HepG2 (cell line): ENCODE measurements around the gene NUAK1. TPM values are rescaled to one million over a fixed set of nuclear protein-coding genes. Genes with fewer than 3 reads are reported as not detected.
A peak's percentile ranks its signal among the peaks of the same experiment; 100 is the strongest.

Experiments used
- ATAC-seq: fragments of 200-7000 bp; cut with Tn5 transposase; 3 replicates; pipeline ENCODE4 v1.9.1; 2020; ENCODE audit warnings: mild to moderate bottlenecking, moderate library complexity
- BruUV-seq: library from RNA; stranded (reverse); fragments of 400-500 nt; replicated peaks from 2 replicates; lab custom pipeline; 2021; lab: Mats Ljungman, UMichigan
- CTCF ChIA-PET: fragments of 300-600 bp; formaldehyde crosslinking; extraction: SDS; loops from one replicate; lab custom pipeline; 2021; ENCODE audit warnings: low total read pairs, inconsistent platforms, low intra/inter-chr PET ratio; lab: Yijun Ruan, JAX
- POLR2A ChIA-PET: fragments of 350-600 bp; sonication (Branson Sonifier 250); formaldehyde crosslinking; loops from one replicate; lab custom pipeline; 2020; ENCODE audit warnings: antibody characterized with exemption, inconsistent platforms; lab: Yijun Ruan, JAX
- DNase-seq: peaks from one replicate; pipeline ENCODE4 v3.0.0-alpha.2; 2015; ENCODE audit warnings: low spot score
- FAIRE-seq: peaks from 3 replicates; lab custom pipeline; 2011; peaks lifted over from hg19 to GRCh38; lab: Jason Lieb, UNC
- H2AFZ ChIP-seq: one replicate; pipeline ENCODE4 v1.6.1; 2011; ENCODE audit warnings: low read length, inconsistent platforms
- H3K27ac ChIP-seq: fragments of 300-600 bp; 3 replicates; pipeline ENCODE4 v1.8.0; 2011; ENCODE audit warnings: mixed run types, mild to moderate bottlenecking, mixed read lengths, low read length, inconsistent platforms; ENCODE audit not compliant: insufficient read depth; ENCODE audit errors: extremely low read length
- H3K27me3 ChIP-seq, 2 experiments: fragments of 200-600 bp in 1 of 2; 2 replicates in 1 of 2; 3 replicates in 1 of 2; pipeline versions ENCODE4 v1.6.0 to v1.8.0; 2011; ENCODE audit warnings: low read length in 2 of 2, mild to moderate bottlenecking in 2 of 2, moderate library complexity in 2 of 2, inconsistent platforms in 1 of 2; ENCODE audit not compliant: insufficient read depth in 2 of 2, control insufficient read depth in 1 of 2
- H3K36me3 ChIP-seq, 2 experiments: fragments of 200-600 bp in 1 of 2; replicated peaks in 1 of 2; 2 replicates in 1 of 2; 3 replicates in 1 of 2; pipeline versions ENCODE4 v1.5.1 to v1.8.0; 2011; ENCODE audit warnings: low read length in 2 of 2, inconsistent platforms in 1 of 2; ENCODE audit not compliant: insufficient read depth in 2 of 2, control insufficient read depth in 1 of 2
- H3K4me1 ChIP-seq: 2 replicates; pipeline ENCODE4 v1.5.1; 2012; ENCODE audit warnings: low read length, inconsistent platforms; ENCODE audit not compliant: insufficient read depth
- H3K4me2 ChIP-seq: 2 replicates; pipeline ENCODE4 v1.6.0; 2011; ENCODE audit warnings: low read depth, low read length, inconsistent platforms
- H3K4me3 ChIP-seq, 3 experiments: fragments of 200-600 bp in 1 of 3; sonication (generic), shearing (Covaris generic) in 1 of 3; replicated peaks in 1 of 3; 2 replicates each; pipeline ENCODE4 v1.5.1; 2011 to 2016; ENCODE audit warnings: low read length in 3 of 3, inconsistent platforms in 2 of 3, low read depth in 2 of 3, mild to moderate bottlenecking in 2 of 3, control low read depth in 1 of 3, mixed read lengths in 1 of 3; ENCODE audit not compliant: insufficient read depth in 1 of 3
- H3K79me2 ChIP-seq: one replicate; pipeline ENCODE4 v1.6.1; 2011; ENCODE audit warnings: low read length, inconsistent platforms; ENCODE audit not compliant: insufficient read depth
- H3K9ac ChIP-seq: 2 replicates; pipeline ENCODE4 v1.6.0; 2011; ENCODE audit warnings: mild to moderate bottlenecking, low read depth, low read length, inconsistent platforms; ENCODE audit not compliant: insufficient read depth
- H3K9me3 ChIP-seq: 2 replicates; pipeline ENCODE4 v1.5.1; 2012; ENCODE audit warnings: mild to moderate bottlenecking, low read length
- H4K20me1 ChIP-seq: 2 replicates; pipeline ENCODE4 v1.6.0; 2011; ENCODE audit warnings: inconsistent platforms, mild to moderate bottlenecking, low read length, moderate library complexity; ENCODE audit not compliant: insufficient read depth
- CREB1 ChIP-seq, 2 experiments: fragments of 450-650 bp in 1 of 2; IDR thresholded peaks; 2 replicates each; pipeline ENCODE4 v1.6.1; 2016 to 2017; ENCODE audit warnings: control low read depth in 1 of 2, mild to moderate bottlenecking in 1 of 2, missing compliant biosample characterization in 1 of 2, missing genetic modification characterization in 1 of 2
- ONECUT2 ChIP-seq: sonication (generic); formaldehyde crosslinking; IDR thresholded peaks from 2 replicates; pipeline ENCODE4 v1.4.0; 2020; ENCODE audit warnings: missing genetic modification reagents
- ZNF235 ChIP-seq: sonication (generic); formaldehyde crosslinking; IDR thresholded peaks from 2 replicates; pipeline ENCODE4 v1.8.1; 2023; ENCODE audit warnings: mild to moderate bottlenecking, missing genetic modification reagents, borderline replicate concordance
- ZNF670 ChIP-seq: sonication (generic); formaldehyde crosslinking; IDR thresholded peaks from 2 replicates; pipeline ENCODE4 v1.8.0; 2022; ENCODE audit warnings: mild to moderate bottlenecking, missing genetic modification reagents, borderline replicate concordance
- WGBS: methylation state at CpG from one replicate; pipeline ENCODE4 v1.1.6; 2017; ENCODE audit warnings: low lambda C conversion rate; 5-methylcytosine and 5-hydroxymethylcytosine counted together
- in situ Hi-C: cut with HindIII; loops from 2 replicates; pipeline ENCODE4 v1.10.0; 2017; ENCODE audit warnings: low pct_unique_long_range_greater_than_20kb; ENCODE audit not compliant: extremely low pct_ligation_motif_present
- intact Hi-C: fragments of 100-400 bp; cut with micrococcal nuclease; formaldehyde crosslinking; loops from one replicate; pipeline ENCODE4 v1.10.0; 2022; ENCODE audit not compliant: unreplicated experiment
- polyA plus RNA-seq, 8 experiments: library from polyadenylated mRNA; depleted of rRNA in 3 of 8; stranded (reverse) in 7 of 8; unstranded in 1 of 8; fragments of >200 nt; fragmentation: Illumina TruSeq in 4 of 8; extraction: Trizol in 4 of 8; gene quantifications; 2 replicates each; pipeline versions ENCODE4 v1.2.1 to v1.2.3, GENCODE V29; 2011 to 2016; ENCODE audit warnings: low read depth in 4 of 8, missing spikeins in 1 of 8, mixed read lengths in 1 of 8; ENCODE audit not compliant: insufficient read depth in 1 of 8
- total RNA-seq, 5 experiments: library from RNA; depleted of rRNA; stranded (reverse); fragments of >200 nt; fragmentation: Illumina TruSeq; extraction: Trizol; gene quantifications; 2 replicates each; pipeline ENCODE4 v1.2.3, GENCODE V29; 2016; ENCODE audit warnings: low read depth in 1 of 5

NUAK1 gene
- total and polyA plus RNA-seq, 2 of the 13 experiments (the other 11 are each of a cell fraction or from before 2014, with no cell fraction given): 1.7 to 1.9 TPM

- Histone ChIP-seq H4K20me1 (no peaks in the 10 kb centered on the region), H3K9ac (no peak overlapping the region), H3K9me3 (no peaks in the 10 kb centered on the region), H3K4me3 (no peak overlapping the region), H3K27me3 (no peaks in the 10 kb centered on the region), H3K79me2 (no peaks in the 10 kb centered on the region), H3K4me1 (peaks cover 28% of the 10 kb centered on the region), H3K36me3 (no peaks in the 10 kb centered on the region), H3K27ac (no peak overlapping the region), H2AFZ (no peak overlapping the region), H3K4me2 (no peak overlapping the region)
- no peak for TF ChIP-seq ZNF670 (CRISPR knock-in tag)
- 0 out of 2 replicates have a peak, but pooled peaks have one; percentile 7 for TF ChIP-seq CREB1 (IDR thresholded peaks at IDR 0.05)
- no peak for TF ChIP-seq CREB1 (CRISPR knock-in tag; IDR thresholded peaks at IDR 0.05)
- in situ Hi-C loops: no loop called here
- POLR2A ChIA-PET: no interaction called here
- BruUV-seq: no TSS peak
- ATAC-seq (no peak), DNase-seq (no peak), FAIRE-seq (no peak)
- intact Hi-C loops: no loop called here
- 37% methylated on average over 3 of the region's 3 CpGs for WGBS
- CTCF ChIA-PET: no interaction called here
These were observed 37.8 kb upstream of the NUAK1 start for GRCh38 chr12:106176560-106176959.

GRCh38 chr12:106174876-106175275 is 36.1 kb upstream of the NUAK1 start:
- no peak overlapping the region for H3K9ac ChIP-seq
- peak; percentile 55; the same call in 1 of the 2 replicates for TF ChIP-seq ONECUT2 (CRISPR knock-in tag)
- TF ChIP-seq ZNF235 (CRISPR knock-in tag): no peak
- no peak overlapping the region for H3K4me2 ChIP-seq
- POLR2A ChIA-PET: no interaction called here
- WGBS: 42% methylated on average over 5 of the region's 5 CpGs
- H3K79me2 ChIP-seq: no peaks in the 10 kb centered on the region
- H4K20me1 ChIP-seq: no peaks in the 10 kb centered on the region
- no peaks in the 10 kb centered on the region for H3K27me3 ChIP-seq
- in situ Hi-C loops: no loop called here
- no peak overlapping the region for H2AFZ ChIP-seq
- H3K4me3 ChIP-seq: no peak overlapping the region
- no peak overlapping the region for H3K27ac ChIP-seq
- intact Hi-C loops: no loop called here
- DNase-seq (peak; percentile 11), ATAC-seq (no peak), FAIRE-seq (no peak)
- no peaks in the 10 kb centered on the region for H3K36me3 ChIP-seq
- no peaks in the 10 kb centered on the region for H3K9me3 ChIP-seq
- peaks cover 21% of the 10 kb centered on the region for H3K4me1 ChIP-seq
- CTCF ChIA-PET: no interaction called here
- no TSS peak for BruUV-seq
